Islet of Langerhans (tissue), 1 donor: Measurements from ENCODE around the gene JUNB.

Experiments
- FAIRE-seq: peaks from one replicate; lab custom pipeline; 2011; peaks lifted over from hg19 to GRCh38; lab: Jason Lieb, UNC

The JUNB gene

GRCh38 chr19:12791345-12792050 is at the start of gene JUNB:
Gene JUNB (plus strand): TSS chr19:12791486. CDS start chr19:12791772, 286 bp downstream.
- FAIRE-seq, result no peak

GRCh38 chr19:12745166-12745897 is 46.0 kb upstream of the JUNB start:
- no peak for FAIRE-seq

GRCh38 chr19:12748489-12748888 is 42.8 kb upstream of the JUNB start:
- no peak for FAIRE-seq

GRCh38 chr19:12749938-12750521 is 41.3 kb upstream of the JUNB start:
- no peak for FAIRE-seq

GRCh38 chr19:12750851-12751250 is 40.4 kb upstream of the JUNB start:
- no peak for FAIRE-seq

- FAIRE-seq, result no peak
These were observed 39.7 kb upstream of the JUNB start, which contains the start of gene BEST2 for GRCh38 chr19:12751635-12752034. Gene BEST2 (plus strand): TSS chr19:12751791. CDS start chr19:12752593, 802 bp downstream.

GRCh38 chr19:12752056-12752781 is 39.1 kb upstream of the JUNB start:
- FAIRE-seq, result no peak

- FAIRE-seq, result no peak
These were observed 36.7 kb upstream of the JUNB start for GRCh38 chr19:12754465-12755196.

GRCh38 chr19:12756150-12756883 is 35.0 kb upstream of the JUNB start:
- no peak for FAIRE-seq

- FAIRE-seq, result no peak
These were observed 33.6 kb upstream of the JUNB start for GRCh38 chr19:12757544-12758274.

GRCh38 chr19:12759686-12760085 is 31.6 kb upstream of the JUNB start:
- FAIRE-seq, result no peak

GRCh38 chr19:12763100-12763499 is 28.2 kb upstream of the JUNB start:
- FAIRE-seq, result no peak

GRCh38 chr19:12764698-12765097 is 26.6 kb upstream of the JUNB start:
- FAIRE-seq, result no peak

- no peak for FAIRE-seq
These were observed 25.2 kb upstream of the JUNB start for GRCh38 chr19:12766051-12766521.

- no peak for FAIRE-seq
These were observed 24.1 kb upstream of the JUNB start for GRCh38 chr19:12767150-12767549.

GRCh38 chr19:12767666-12768065 is 23.6 kb upstream of the JUNB start:
- no peak for FAIRE-seq

- no peak for FAIRE-seq
These were observed 21.6 kb upstream of the JUNB start for GRCh38 chr19:12769689-12770088.

- no peak for FAIRE-seq
These were observed 20.4 kb upstream of the JUNB start for GRCh38 chr19:12770922-12771321.

- FAIRE-seq, result no peak
These were observed 19.0 kb upstream of the JUNB start for GRCh38 chr19:12772323-12772722.

- FAIRE-seq, result no peak
These were observed 17.7 kb upstream of the JUNB start for GRCh38 chr19:12773571-12773970.
